Activated CD8-positive, alpha-beta T cell treated with anti-CD3 and anti-CD28 coated beads for 36 hours (primary cell): Measurements from ENCODE around the gene LRRC38. TPM values are rescaled to one million over a fixed set of nuclear protein-coding genes. Genes with fewer than 3 reads are reported as not detected.
A peak's percentile ranks its signal among the peaks of the same experiment; 100 is the strongest.

Experiments
- ATAC-seq: fragments of 200-7000 bp; cut with Tn5 transposase; one replicate; pipeline ENCODE4 v1.10.0; 2021; ENCODE audit warnings: mild to moderate bottlenecking, moderate library complexity
- CTCF ChIA-PET: fragments of 350-600 bp; sonication (Branson Sonifier 250); formaldehyde crosslinking; loops from one replicate; lab custom pipeline; 2021; ENCODE audit warnings: antibody characterized with exemption; lab: Charles Lee
- POLR2A ChIA-PET: fragments of 350-600 bp; sonication (Branson Sonifier 250); formaldehyde crosslinking; loops from one replicate; lab custom pipeline; 2021; ENCODE audit warnings: antibody characterized with exemption; lab: Charles Lee
- DNase-seq: peaks from one replicate; pipeline ENCODE4 v3.0.0-alpha.2; 2020
- H3K27ac Mint-ChIP-seq: one replicate; pipeline ENCODE4 v1.8.0; 2021; ENCODE audit warnings: mild to moderate bottlenecking, mixed read lengths
- H3K27me3 Mint-ChIP-seq: one replicate; pipeline ENCODE4 v1.8.0; 2021; ENCODE audit warnings: mixed read lengths
- H3K36me3 Mint-ChIP-seq: one replicate; pipeline ENCODE4 v1.8.0; 2021; ENCODE audit warnings: low read depth, mixed read lengths
- H3K4me1 Mint-ChIP-seq: one replicate; pipeline ENCODE4 v1.8.0; 2021; ENCODE audit warnings: low read depth, mixed read lengths
- H3K4me3 Mint-ChIP-seq: one replicate; pipeline ENCODE4 v1.8.0; 2021; ENCODE audit warnings: mild to moderate bottlenecking, moderate library complexity, mixed read lengths
- H3K9me3 Mint-ChIP-seq: one replicate; pipeline ENCODE4 v1.8.0; 2021; ENCODE audit warnings: mixed read lengths
- CTCF ChIP-seq: fragments of 200-600 bp; IDR thresholded peaks from one replicate; pipeline ENCODE4 v1.8.0; 2022; ENCODE audit warnings: antibody characterized with exemption, mild to moderate bottlenecking
- intact Hi-C: fragments of 100-400 bp; cut with micrococcal nuclease; formaldehyde crosslinking; loops from one replicate; pipeline ENCODE4 v1.10.0; 2022
- total RNA-seq, 2 experiments: library from RNA; stranded (reverse); gene quantifications; one replicate each; pipeline ENCODE4 v1.2.3, GENCODE V29; 2021

The LRRC38 gene
- total RNA-seq, 2 experiments from 2014 or later = not detected

- no peak overlapping the region for H3K27ac Mint-ChIP-seq
- no peaks in the 10 kb centered on the region for H3K4me1 Mint-ChIP-seq
- no peak overlapping the region for H3K4me3 Mint-ChIP-seq
- no peaks in the 10 kb centered on the region for H3K27me3 Mint-ChIP-seq
- ChIA-PET CTCF (no interaction called here), POLR2A (no interaction called here)
- ATAC-seq (no peak), DNase-seq (no peak)
- no peaks in the 10 kb centered on the region for H3K9me3 Mint-ChIP-seq
- intact Hi-C loops = no loop called here
- no peaks in the 10 kb centered on the region for H3K36me3 Mint-ChIP-seq
- TF ChIP-seq CTCF = no peak
These were observed 14.4 kb downstream of the LRRC38 start for GRCh38 chr1:13499422-13499821.

- TF ChIP-seq CTCF = no peak
- no peaks in the 10 kb centered on the region for H3K36me3 Mint-ChIP-seq
- no peak overlapping the region for H3K4me3 Mint-ChIP-seq
- ATAC-seq = no peak
- CTCF ChIA-PET = no interaction called here
- no peaks in the 10 kb centered on the region for H3K27me3 Mint-ChIP-seq
- no peak overlapping the region for H3K27ac Mint-ChIP-seq
- DNase-seq = no peak
- POLR2A ChIA-PET = no interaction called here
- H3K9me3 Mint-ChIP-seq = no peaks in the 10 kb centered on the region
- intact Hi-C loops = no loop called here
- H3K4me1 Mint-ChIP-seq = no peaks in the 10 kb centered on the region
These were observed 15.2 kb downstream of the LRRC38 start for GRCh38 chr1:13498553-13498952.

DNA sequence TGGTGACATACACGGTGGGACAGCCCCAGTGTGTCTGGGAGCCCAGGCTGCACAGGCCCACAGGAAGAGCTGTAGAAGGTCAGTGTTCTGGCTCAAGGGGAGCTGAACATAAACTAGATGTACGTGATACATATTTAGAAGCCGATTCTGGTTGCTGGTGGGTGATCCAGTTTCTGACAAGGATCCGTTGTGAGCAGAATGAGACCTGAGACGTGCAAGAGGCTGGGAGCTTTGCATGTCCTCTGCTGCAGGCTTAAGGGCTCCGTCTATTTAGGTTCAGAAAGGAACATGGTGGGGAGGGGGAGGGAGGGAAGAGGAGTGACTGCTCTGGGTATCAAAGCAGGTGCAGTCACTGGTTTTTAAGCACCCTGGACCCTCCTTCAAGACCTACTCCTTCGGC, 18.6 kb downstream of the LRRC38 start:
- no peaks in the 10 kb centered on the region for H3K27me3 Mint-ChIP-seq
- no peak for TF ChIP-seq CTCF
- DNase-seq (no peak), ATAC-seq (no peak)
- ChIA-PET POLR2A (no interaction called here), CTCF (no interaction called here)
- no peak overlapping the region for H3K4me3 Mint-ChIP-seq
- intact Hi-C loops = no loop called here
- H3K27ac Mint-ChIP-seq = no peak overlapping the region
- no peaks in the 10 kb centered on the region for H3K9me3 Mint-ChIP-seq
- no peaks in the 10 kb centered on the region for H3K36me3 Mint-ChIP-seq
- H3K4me1 Mint-ChIP-seq = no peaks in the 10 kb centered on the region

GRCh38 chr1:13494712-13495111, 19.1 kb downstream of the LRRC38 start:
- no peak for DNase-seq
- no peaks in the 10 kb centered on the region for H3K9me3 Mint-ChIP-seq
- no peaks in the 10 kb centered on the region for H3K27me3 Mint-ChIP-seq
- H3K4me1 Mint-ChIP-seq = no peaks in the 10 kb centered on the region
- no peak overlapping the region for H3K4me3 Mint-ChIP-seq
- intact Hi-C loops = no loop called here
- ATAC-seq = no peak
- POLR2A ChIA-PET = no interaction called here
- H3K27ac Mint-ChIP-seq = no peak overlapping the region
- no peak for TF ChIP-seq CTCF
- no peaks in the 10 kb centered on the region for H3K36me3 Mint-ChIP-seq
- CTCF ChIA-PET = no interaction called here

DNA sequence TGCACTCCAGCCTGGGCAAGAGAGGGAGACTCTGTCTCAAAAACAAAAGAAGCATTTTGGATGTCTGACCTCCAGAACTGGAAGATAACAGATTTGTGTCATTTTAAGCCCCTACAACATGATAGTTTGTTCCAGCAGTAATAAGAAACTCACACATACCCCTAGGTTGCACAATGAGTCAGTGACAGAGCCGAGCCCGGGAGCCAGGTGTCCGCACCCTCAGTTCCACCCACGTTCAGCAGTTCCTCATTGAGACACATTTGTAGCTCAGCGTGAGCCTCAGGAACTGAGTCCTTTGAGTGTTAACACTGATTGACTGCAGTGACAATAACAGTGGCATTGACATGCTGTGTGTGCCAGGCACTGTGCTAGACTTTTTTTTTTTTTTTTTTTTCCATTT, 19.8 kb downstream of the LRRC38 start:
- Mint-ChIP-seq H3K4me3 (no peak overlapping the region), H3K9me3 (no peaks in the 10 kb centered on the region), H3K27me3 (no peaks in the 10 kb centered on the region), H3K27ac (no peak overlapping the region), H3K36me3 (no peaks in the 10 kb centered on the region), H3K4me1 (no peaks in the 10 kb centered on the region)
- intact Hi-C loops = no loop called here
- CTCF ChIA-PET = no interaction called here
- DNase-seq (peak; percentile 57), ATAC-seq (peak; percentile 76)
- POLR2A ChIA-PET = interaction anchor here (1.3 kb wide), 1 partner anchor 16 kb away, joined by 3 read pairs; no protein-coding TSS in a partner anchor
- no peak for TF ChIP-seq CTCF
